NCI-H345 treated with DMSO at 0.1 percent for 48 hours (cell line): Measurements from ENCODE around the gene NPC1.
"Not testable (repeated sequence)": the region's sequence is repeated elsewhere in the genome, so short reads cannot be mapped to it uniquely, and the experiment has no call there.

ENCODE experiments used
- DNase-seq: peaks from one replicate; lab custom pipeline; 2025; ENCODE audit not compliant: unreplicated experiment; lab: John Stamatoyannopoulos, UW

The NPC1 gene

DNA sequence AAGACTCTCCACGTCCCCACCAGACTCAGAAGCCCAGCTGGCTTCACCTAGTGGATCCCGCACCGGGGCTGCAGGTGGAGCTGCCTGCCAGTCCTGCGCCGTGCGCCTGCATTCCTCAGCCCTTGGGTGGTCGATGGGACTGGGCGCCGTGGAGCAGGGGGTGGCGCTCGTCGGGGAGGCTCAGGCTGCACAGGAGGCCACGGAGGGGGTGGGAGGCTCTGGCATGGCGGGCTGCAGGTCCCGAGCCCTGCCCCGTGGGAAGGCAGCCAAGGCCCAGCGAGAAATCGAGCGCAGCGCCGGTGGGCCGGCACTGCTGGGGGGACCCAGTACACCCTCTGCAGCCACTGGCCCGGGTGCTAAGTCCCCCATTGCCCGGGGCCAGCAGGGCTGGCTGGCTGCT, 8.8 kb downstream of the NPC1 start:
- DNase-seq = not testable (repeated sequence)

DNA sequence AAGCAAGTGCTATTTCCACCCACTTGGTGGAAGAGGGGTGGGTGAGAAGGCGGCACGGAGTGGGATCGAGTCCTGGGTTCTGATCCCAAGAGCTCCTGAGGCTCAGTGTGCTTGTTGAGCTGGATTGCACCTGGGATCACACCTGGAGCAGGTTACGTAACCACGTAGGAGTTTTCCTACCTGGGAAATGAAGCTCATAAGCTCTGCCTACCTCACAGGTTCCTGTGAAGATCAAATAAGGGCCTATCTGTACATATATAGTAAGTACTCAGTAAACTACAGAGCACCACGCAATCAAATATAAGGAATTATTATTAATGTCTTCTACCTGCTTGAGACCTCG, 11.0 kb downstream of the NPC1 start:
- no peak for DNase-seq

DNA sequence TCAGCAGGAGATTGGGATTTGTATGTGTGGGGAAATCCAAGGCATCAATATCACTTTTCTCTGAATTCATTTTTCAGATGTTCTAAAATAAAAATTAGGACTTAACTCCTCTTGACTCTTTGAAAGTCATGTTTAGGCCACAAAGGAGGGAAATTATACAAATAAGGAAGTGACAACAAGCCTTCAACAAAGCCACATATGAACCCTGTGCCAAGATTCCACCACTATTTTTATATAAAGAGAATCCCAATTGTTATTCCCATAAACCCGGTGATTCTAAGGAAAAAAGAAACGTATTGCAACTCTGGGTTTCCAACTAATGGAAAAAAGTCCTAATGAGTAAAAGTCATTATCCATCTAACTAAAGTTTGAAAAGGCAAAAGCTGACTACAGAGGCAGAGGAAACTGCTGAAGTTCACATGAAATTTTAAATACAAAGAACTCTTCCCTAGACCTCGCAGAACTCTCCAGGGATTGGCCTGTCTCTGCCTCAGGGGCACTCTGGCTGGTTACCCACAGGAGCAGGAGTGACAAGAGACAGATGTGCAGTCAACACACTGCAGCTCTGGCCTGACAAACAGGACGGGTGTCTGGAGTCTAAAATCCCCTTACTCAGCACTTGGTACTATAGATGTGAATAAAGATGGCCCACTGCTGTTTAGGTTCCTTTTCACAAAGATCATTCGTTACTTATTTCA, 11.5 kb downstream of the NPC1 start:
- no peak for DNase-seq

DNA sequence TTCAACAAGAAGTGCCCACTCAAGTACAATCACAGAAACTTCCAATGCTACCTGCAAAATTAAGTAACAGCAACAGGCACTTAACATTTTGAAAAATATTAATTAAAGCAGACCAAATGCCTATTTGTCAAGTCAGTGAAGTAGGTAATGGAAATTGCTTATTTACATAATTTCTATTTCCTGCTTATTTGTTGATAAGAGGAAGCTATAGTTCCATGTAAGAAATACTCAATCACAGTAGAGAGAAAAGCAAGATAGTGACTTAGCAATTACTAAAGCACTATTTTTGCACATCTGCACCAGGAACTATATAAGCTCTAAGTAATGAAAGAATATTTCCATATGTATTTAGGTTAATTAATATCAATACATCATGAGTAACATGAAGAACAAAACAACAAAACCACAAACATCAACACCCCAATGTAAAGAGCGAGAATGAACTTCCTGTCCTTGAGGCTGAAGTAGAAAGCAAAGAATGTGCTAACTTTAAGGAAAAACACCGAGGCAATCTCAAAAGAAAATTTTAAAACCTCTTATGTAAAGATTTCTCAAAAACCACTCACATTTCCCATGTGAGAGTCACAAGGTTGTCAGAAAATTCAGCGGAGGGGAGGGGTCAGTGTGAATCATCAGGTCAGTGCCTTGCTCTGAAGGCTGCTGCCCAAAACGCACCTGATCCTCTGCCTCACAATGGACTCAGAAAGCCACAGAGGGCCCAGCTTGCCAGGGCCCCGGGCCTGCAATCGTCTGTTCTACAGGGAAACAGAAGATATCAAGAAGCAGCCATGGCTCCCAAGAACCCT, 12.5 kb downstream of the NPC1 start:
- no peak for DNase-seq

DNA sequence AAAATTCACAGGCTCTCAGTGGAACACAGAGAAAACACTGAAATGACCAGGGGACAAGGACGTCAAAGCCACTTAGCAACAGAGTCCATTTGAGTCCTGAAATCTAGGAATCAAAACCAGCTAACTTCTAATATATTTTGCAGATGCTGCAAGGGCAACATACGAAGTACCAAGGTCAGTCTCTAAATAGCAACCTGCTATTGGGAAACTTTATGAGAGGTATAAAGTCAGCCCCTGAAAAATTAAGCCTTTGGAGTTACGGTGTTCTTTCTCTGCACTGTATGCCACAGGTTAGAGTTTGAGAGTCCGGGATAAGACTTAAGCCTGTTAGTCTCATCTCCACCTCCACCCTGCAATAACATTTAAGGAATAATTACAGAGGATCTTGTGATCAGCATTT, 13.3 kb downstream of the NPC1 start:
- DNase-seq = no peak

DNA sequence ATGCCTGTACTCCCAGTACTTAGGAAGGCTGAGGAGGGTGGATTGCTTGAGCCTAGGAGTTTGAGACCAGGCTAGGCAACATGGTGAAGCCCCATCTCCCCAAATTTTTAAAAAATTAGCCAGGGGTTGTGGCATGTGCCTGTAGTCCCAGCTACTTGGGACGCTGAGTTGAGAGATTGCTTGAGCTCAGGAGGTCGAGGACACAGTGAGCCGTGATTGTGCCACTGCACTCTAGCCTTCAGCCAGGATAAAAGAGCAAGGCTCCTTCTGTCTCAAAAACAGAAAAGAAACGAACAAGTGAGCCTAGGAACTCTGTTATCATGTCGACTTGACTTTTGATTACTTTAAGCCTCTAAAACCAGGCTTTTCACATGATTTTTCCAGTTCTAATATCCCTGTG, 13.7 kb downstream of the NPC1 start:
- DNase-seq = no peak

DNA sequence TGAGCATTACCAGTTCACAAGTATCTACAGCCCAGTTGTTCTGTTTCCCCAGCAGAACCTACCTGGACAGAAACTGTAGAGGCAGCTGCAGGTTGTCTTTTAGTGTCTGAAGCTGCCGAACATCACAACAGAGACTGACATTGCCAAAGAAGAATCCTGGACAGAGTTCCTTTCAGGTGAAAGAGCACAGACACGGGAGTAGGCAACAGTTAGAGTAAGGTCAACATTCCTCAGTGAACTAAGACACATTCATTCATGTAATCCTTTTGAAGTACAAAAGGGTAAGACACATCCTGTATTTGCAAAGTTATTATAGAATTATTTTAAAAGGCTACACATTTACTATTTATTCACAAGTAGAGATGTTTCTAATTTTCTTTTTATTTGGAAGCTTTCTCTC, 14.3 kb downstream of the NPC1 start:
- DNase-seq = no peak

DNA sequence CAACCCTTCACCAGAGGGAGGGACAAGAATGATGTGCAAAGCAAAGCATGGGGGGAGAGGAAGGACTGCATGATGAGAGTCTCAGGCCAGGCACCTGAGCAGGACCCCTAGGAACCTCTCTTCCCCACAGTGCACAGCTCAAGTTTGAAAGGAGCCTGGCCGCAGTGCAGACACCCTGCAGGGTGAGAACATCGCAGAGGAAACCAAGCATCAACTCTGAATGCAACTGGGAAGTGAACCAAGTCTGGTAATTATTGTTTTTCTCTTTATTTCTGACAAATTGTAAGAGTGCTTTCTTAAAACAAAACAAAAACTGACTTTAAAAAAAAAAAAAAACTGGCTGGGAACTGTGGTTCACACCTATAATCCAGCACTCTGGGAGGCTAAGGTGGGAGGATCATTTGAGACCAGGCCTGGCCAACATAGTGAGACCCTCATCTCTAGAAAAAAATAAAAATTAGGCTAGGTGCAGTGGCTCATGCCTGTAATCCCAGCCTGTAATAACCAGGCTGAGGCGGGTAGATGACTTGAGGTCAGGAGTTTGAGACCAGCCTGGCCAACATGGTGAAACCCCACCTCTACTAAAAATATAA, 15.3 kb downstream of the NPC1 start:
- DNase-seq = no peak

DNA sequence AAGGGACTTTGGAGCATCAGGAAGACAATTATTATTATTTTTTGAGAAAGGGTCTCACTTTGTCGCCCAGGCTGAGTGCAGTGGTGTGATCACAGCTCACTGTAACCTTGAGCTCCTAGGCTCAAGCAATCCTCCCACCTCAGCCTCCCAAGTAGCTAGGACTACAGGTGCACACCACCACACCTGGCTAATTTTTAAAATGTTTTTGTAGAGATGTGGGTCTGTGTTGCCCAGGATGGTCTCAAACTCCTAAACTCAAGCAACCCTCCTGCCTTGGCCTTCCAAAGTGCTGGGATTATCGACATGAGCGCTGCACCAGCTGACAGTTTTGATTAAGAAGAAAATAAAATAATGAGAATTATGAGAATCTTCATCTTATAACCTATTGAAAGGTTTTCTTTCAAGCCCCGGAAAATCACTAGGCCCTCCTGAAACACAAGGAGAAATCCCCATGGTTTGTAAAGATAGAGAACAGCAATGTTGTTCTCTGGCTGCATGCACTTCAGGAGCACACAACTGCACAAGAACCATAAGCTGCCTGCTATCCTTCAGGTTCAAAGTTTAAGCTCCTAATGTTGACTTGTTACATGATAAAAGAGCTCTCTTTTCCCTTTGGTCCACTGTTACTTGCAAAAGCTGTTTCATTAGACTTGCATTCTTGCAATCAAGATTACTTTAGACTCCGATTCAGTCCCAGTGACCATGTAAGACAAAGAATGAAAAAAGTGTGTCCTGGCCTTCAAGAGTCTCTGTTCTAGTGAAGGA, 16.8 kb downstream of the NPC1 start:
- DNase-seq = no peak

DNA sequence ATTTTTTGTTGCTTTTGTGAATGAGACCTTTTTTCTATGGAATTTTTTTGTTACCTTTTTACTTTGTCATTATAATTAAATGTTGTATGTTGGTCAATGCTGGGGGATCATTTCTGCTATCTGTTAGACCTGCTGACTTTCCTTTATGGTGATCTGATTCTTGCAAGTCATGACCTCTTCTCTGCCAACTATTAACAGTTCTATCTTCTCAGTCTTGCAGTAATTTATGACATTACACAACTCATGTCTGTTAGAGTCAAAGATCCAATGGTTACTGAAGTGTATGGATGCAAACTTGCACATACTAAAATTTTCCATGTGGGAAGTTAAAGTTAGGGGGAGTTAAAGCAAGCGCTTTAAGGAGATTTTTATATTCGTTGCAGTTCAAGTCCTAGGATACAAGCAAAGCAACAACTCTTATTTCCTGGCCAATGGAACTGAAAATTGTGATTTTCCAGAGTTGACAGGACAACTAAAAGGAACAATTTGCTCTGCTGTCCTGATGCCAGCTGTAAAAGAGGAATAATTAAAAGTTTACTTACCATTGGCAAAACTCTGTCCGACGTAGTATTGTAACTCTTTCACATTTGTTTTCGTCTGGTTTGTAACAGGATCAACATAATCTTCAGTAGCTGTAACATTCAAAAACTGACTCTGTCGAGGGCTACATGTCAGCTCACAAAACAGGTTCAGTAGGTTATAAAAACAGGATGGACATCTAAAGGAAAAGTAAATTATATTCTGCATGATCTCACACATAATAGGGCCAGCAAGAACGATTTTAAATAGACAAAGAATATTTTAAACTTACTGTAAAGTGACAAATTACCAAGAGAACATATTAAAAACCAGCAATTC, 17.8 kb downstream of the NPC1 start:
- DNase-seq = no peak

DNA sequence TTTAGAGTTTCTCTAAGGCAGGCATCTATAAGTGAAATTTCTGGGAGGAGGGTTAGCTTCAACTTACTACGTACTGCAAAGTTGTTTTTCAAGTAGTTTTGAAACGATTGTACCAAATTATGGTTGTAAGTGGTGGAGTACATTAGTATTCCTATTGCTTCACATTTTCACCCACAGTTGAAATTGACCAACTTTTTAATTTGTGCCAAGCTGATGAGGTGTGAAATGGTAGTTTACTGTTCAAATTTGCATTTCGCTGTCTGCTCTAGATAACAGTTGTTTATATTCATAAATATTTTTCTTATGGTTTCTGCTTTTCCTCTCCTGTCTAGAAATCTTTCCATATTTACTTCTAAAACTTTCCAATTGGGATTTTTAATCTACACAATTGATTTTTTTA, 18.6 kb downstream of the NPC1 start:
- DNase-seq = no peak

DNA sequence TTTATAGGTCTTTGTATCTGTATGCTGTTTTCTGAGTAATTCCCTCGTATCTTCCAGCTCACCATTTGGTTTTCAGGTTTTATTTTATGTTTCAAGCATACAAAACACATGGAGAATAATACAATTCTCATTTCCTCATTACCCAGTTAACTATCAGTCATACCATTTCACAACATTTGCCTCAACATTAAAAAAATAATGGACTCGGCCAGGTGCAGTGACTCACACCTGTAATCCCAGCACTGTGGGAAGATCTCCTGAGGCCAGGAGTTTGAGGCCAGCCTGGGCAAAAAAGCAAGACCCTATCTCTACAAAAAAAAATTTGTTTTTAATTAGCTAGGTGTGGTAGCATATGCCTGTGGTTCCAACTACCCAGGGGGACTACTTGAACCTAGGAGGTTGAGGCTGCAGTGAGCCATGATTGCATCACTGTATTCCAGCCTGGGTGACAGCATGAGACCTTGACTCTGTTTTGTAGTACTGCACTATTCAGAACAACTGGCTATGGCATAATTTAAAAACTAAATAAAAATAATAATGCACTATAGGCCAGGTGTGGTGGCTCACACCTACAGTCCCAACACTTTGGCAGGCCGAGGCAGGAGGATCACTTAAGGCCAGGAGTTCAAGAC, 20.3 kb downstream of the NPC1 start:
- DNase-seq = no peak

DNA sequence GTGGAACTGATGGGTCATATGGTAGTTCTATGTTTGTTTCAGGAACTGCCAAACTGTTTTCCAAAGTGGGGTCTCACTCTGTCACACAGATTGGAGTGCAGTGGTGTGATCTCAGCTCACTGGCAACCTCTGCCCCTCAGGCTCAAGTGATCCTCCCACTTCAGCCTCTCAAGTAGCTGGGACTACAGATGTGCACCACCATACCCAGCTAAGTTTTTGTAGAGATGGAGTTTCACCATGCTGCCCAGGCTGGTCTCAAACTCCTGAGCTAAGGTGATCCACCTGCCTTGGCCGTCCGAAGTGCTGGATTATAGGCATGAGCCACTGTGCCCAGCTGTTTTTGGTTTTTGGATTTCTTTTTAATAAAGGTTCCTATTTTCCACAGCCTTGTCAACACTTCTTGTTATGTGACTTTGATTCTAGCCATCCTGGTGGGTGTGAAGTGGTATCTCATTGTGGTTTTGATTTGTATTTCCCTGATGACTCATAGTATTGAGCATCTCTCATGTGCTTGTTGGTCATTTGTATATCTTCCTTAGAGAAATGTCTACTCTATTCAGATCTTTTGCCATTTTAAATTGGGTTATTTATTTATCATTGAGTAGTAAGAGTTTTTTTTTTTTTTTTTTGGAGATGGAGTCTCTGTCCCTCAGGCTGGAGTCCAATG, 22.8 kb downstream of the NPC1 start:
- DNase-seq = no peak

DNA sequence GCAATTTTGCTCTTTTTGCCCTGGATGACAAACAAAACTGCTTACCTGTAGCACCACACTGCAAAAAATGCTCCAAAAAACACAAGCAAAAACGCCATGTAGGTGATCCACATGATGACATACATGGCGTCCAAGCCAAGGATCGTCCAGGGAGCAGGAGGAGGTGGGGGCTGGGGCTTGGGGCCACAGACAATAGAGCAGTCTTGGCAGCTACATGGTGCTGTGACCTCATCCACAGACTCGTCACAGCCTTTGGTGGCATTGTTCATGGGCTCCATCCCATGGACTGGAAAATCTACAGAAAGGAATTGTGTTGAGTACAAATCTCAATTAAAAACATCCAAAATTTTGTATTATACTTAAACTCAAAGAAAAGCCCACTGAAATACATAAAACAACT, 26.1 kb downstream of the NPC1 start:
- DNase-seq = no peak

DNA sequence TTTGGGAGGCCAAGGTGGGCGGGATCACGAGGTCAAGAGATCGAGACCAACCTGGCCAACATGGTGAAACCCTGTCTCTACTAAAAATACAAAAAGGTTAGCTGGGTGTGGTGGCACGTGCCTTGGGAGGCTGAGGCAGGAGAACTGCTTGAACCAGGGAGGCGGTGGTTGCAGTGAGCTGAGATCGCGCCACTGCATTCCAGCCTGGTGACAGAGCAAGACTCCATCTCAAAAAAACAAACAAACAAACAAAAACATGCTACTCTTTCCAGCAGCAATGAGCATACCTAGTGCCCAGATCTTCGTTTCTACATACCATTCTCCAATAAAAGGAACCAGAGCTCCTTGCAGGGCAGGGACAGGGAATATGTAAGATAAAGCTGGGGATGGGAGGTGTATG, 28.8 kb downstream of the NPC1 start:
- not testable (repeated sequence) for DNase-seq

DNA sequence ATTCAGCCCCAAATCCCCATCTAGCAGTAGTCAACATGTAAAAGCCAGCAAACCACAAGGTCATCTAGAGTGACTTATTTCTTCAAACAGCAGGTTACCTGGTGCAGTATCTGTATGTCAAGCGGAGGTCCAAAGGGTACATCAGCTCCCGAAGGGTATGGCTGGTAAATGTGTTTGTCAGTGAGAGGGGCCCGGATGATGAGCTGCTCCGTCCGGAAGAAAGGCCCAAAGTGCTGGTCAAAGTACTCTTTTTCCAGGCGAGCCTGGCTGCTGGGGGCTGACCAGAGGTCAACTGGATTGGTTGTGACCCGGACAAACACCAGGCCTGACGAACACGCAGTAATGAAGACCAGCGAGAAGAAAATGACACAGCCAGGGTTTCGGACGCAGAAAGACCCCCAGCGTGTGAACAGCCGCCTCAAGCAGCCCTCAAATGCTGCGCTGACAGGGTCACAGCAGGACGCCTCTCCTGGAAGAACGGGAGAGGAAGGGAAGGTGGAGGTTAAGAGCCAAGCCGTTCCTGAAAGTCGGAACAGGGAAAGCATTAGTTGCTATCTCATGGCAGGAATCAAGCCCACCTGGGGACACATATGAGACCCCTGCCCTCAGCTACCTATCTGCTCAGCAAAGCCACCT, 30.0 kb downstream of the NPC1 start:
- DNase-seq = no peak

DNA sequence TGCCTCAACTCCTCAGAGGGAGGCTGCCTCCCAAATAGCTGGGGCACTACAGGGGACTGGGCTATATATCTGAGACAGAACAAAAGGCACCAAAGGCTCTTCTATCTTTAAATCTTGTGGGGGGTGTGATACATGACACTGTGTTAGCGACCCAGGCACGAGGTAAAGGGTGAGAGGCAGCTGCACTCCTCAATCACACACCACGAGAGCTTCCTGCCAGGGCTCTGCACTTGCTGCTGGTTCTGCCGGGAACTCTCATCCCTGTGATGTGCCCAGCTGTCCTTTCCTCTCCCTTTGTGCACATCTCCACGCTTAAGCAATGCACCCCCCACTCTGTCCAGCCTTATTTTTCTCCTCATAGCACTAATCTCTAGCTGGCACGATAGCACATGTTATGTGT, 32.4 kb downstream of the NPC1 start:
- DNase-seq = no peak

DNA sequence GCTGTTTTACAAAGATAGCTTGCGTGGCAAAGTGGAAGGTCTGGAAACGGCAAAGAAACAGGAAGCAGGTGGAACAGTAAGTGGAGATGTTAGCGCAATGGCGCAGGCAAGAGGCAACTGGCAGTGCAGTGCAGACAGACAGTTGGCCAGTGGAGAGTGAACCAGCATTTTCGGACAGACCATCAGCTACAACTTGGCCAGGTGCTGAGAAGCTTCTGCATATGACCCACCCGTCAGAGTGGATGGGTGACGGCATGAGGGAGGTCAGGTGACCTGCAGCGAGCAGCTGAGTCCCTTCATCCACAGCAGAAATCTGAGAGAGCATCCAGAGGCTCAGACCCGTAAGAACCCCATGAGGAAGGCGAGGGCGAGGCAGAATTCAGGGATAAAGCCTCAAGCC, 33.8 kb downstream of the NPC1 start:
- DNase-seq = no peak

DNA sequence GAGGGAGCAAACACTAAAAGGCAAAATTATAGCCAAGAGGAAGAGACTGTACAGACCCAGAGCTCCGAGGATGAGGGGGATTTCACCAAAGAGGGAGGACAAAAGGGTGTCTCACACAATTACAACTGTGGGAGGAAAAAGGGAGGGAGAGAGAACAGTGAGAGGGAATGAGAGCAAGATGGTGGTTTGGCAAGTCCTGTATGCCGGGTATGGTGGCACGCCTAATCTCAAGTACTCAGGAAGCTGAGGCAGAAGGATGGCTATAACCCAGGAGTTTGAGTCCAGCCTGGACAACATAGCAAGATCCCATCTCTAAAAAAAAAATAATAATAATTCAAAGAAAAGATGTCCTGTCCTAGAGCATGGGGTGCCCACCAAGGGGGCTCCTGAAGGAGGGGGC, 34.3 kb downstream of the NPC1 start:
- DNase-seq = no peak
